ENCODE measurements around the gene AGPAT3. TPM values are rescaled to one million over a fixed set of nuclear protein-coding genes. Genes with fewer than 3 reads are reported as not detected.
A peak's percentile ranks its signal among the peaks of the same experiment; 100 is the strongest.

Gene AGPAT3
- polyA plus RNA-seq, 2 of the 4 experiments (the other 2 are of a cell fraction) = 18.2 to 20.3 TPM

DNA sequence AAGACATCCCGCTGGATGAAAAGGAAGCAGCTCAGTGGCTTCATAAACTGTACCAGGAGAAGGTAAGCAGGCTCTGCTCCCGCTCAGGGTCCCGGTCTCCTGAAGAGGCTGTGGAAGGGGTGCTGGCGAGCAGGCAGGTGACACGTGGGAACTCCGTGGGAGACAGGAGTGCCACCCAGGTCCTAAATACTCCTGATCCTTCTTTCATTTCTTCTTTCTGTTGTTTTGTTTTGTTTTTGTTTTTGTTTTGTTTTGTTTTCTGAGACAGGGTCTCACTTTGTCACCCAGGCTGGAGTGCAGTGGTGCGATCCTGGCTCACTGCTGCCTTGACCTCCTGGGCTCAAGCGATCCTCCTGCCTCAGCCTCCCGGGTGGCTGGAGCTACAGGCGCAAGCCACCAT is 113.0 kb downstream of the AGPAT3 start:
- FAIRE-seq = no peak
- Histone ChIP-seq H3K4me2 (no peak overlapping the region), H3K27ac (no peak overlapping the region), H3K9me3 (no peaks in the 10 kb centered on the region), H3K4me1 (no peaks in the 10 kb centered on the region), H3K4me3 (no peak overlapping the region)
- ATAC-seq = no peak
- ChIA-PET CTCF (no interaction called here), POLR2A (no interaction called here)
- 91% methylated on average over 9 of the region's 10 CpGs for WGBS (ENCODE audit: missing lambda C conversion rate)
- TF ChIP-seq RARB (CRISPR knock-in tag; IDR thresholded peaks at IDR 0.05) (no peak), ZNF302 (CRISPR knock-in tag; IDR thresholded peaks at IDR 0.05) (no peak), EP300 (IDR thresholded peaks at IDR 0.05) (no peak)
- no peak for DNase-seq (ENCODE audit: low read depth in 1 of 2, low spot score in 1 of 2)

DNA sequence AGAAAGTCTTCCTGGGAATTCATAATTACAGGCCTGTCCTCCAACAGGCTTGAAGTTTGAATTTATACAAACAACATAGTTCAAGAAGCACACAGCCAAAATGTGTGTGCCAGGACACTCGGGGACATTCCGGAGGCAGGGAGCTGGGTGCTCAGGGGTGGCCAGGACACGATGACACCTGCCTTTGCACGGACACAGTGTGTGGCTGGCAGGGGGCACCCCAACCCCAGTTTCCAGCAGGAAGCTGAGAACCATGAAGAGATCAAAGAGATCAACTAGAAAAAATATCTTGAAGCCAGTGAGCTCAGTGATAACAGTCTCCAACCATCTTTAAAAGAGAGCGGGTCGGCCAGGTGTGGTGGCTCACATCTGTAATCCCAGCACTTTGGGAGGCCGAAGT is 114.6 kb downstream of the AGPAT3 start:
- no peaks in the 10 kb centered on the region for H3K9me3 ChIP-seq
- no peak overlapping the region for H3K27ac ChIP-seq
- DNase-seq (ENCODE audit: low read depth in 1 of 2, low spot score in 1 of 2) (no peak), FAIRE-seq (no peak), ATAC-seq (no peak)
- peak in 1 of 2 experiments; percentile 21; a peak in 1 of 5 replicates for TF ChIP-seq RAD21 (conservative IDR thresholded peaks at IDR 0.05 in 1 of 2, IDR thresholded peaks at IDR 0.05 in 1 of 2)
- TF ChIP-seq TP53 (CRISPR knock-in tag; IDR thresholded peaks at IDR 0.05) = no peak
- H3K4me2 ChIP-seq = no peak overlapping the region
- WGBS (ENCODE audit: missing lambda C conversion rate) = 85% methylated on average over 7 of the region's 7 CpGs
- no peaks in the 10 kb centered on the region for H3K4me1 ChIP-seq
- CTCF ChIA-PET = interaction anchor here (0.8 kb wide), 1 partner anchor 168 kb away, joined by 3 read pairs; no protein-coding TSS in a partner anchor
- POLR2A ChIA-PET = no interaction called here
- no peak overlapping the region for H3K4me3 ChIP-seq

DNA sequence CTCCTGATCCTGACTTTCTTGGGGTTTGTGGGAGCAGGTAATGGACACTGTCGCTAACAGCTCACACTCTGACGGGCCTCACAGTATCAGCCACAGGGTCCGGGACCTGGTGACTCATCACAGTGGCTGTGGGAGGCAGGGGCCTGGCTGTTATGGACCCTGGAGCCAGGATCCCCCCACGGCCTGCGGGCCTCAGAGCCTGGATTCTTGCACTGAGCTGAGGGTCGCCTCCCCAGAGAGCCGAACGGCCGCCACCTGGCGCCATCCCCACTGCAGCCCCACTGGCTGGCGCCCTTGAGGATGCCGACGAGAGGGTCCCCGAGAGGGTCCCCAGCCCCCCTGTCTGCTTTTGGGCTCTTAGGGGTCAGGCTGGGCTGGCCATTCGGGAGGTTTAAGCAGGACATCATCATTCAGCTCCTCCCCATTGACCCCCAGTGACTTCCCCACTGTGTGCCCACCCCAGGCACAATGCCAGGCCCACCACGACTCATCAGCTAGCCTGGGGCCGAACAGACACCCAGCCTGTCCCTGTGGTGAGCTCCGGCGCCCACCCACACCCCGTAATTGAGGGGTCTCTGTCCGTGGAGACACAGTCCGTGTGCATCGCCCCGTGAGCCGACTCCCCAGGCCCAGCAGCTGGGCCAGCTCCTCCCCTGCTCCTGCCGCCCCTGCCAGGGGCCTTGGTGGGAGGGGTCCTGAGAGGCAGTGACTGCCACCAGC is 116.3 kb downstream of the AGPAT3 start:
- FAIRE-seq (no peak), ATAC-seq (no peak), DNase-seq (ENCODE audit: low read depth in 1 of 2, low spot score in 1 of 2) (no peak)
- H3K27ac ChIP-seq = no peak overlapping the region
- H3K4me3 ChIP-seq = no peak overlapping the region
- no peaks in the 10 kb centered on the region for H3K4me1 ChIP-seq
- H3K4me2 ChIP-seq = no peak overlapping the region
- ChIA-PET POLR2A (no interaction called here), CTCF (interaction anchor here (0.9 to 2.0 kb wide), 3 partner anchors 38 to 158 kb away, joined by 3 to 6 read pairs (median 3); no protein-coding TSS in a partner anchor)
- H3K9me3 ChIP-seq = no peaks in the 10 kb centered on the region
- 86% methylated on average over 12 of the region's 26 CpGs for WGBS (ENCODE audit: missing lambda C conversion rate)
- TF ChIP-seq KDM1A (IDR thresholded peaks at IDR 0.05; ENCODE audit: low read depth) = no peak
- no peak for TF ChIP-seq FOXS1 (CRISPR knock-in tag; IDR thresholded peaks at IDR 0.05)
- TF ChIP-seq SMC3 (IDR thresholded peaks at IDR 0.05) = no peak
- TF ChIP-seq, protein P1, sequence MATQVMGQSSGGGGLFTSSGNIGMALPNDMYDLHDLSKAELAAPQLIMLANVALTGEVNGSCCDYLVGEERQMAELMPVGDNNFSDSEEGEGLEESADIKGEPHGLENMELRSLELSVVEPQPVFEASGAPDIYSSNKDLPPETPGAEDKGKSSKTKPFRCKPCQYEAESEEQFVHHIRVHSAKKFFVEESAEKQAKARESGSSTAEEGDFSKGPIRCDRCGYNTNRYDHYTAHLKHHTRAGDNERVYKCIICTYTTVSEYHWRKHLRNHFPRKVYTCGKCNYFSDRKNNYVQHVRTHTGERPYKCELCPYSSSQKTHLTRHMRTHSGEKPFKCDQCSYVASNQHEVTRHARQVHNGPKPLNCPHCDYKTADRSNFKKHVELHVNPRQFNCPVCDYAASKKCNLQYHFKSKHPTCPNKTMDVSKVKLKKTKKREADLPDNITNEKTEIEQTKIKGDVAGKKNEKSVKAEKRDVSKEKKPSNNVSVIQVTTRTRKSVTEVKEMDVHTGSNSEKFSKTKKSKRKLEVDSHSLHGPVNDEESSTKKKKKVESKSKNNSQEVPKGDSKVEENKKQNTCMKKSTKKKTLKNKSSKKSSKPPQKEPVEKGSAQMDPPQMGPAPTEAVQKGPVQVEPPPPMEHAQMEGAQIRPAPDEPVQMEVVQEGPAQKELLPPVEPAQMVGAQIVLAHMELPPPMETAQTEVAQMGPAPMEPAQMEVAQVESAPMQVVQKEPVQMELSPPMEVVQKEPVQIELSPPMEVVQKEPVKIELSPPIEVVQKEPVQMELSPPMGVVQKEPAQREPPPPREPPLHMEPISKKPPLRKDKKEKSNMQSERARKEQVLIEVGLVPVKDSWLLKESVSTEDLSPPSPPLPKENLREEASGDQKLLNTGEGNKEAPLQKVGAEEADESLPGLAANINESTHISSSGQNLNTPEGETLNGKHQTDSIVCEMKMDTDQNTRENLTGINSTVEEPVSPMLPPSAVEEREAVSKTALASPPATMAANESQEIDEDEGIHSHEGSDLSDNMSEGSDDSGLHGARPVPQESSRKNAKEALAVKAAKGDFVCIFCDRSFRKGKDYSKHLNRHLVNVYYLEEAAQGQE (IDR thresholded peaks at IDR 0.05) = no peak
- TF ChIP-seq POLR2AphosphoS2 (conservative IDR thresholded peaks at IDR 0.05; ENCODE audit: low read length) = no peak
- TF ChIP-seq MAFK (IDR thresholded peaks at IDR 0.05; ENCODE audit: partially characterized antibody) = no peak
- no peak for TF ChIP-seq CEBPB (IDR thresholded peaks at IDR 0.05)
- no peak for TF ChIP-seq CBX8 (IDR thresholded peaks at IDR 0.05)
- TF ChIP-seq, protein P2, sequence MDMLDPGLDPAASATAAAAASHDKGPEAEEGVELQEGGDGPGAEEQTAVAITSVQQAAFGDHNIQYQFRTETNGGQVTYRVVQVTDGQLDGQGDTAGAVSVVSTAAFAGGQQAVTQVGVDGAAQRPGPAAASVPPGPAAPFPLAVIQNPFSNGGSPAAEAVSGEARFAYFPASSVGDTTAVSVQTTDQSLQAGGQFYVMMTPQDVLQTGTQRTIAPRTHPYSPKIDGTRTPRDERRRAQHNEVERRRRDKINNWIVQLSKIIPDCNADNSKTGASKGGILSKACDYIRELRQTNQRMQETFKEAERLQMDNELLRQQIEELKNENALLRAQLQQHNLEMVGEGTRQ (IDR thresholded peaks at IDR 0.05) = no peak
- TF ChIP-seq, protein P3, sequence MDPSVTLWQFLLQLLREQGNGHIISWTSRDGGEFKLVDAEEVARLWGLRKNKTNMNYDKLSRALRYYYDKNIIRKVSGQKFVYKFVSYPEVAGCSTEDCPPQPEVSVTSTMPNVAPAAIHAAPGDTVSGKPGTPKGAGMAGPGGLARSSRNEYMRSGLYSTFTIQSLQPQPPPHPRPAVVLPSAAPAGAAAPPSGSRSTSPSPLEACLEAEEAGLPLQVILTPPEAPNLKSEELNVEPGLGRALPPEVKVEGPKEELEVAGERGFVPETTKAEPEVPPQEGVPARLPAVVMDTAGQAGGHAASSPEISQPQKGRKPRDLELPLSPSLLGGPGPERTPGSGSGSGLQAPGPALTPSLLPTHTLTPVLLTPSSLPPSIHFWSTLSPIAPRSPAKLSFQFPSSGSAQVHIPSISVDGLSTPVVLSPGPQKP (IDR thresholded peaks at IDR 0.05; ENCODE audit: low read depth, low read length) = no peak
